Prostate gland (tissue), 2 donors: Measurements from ENCODE around the gene SNX32.
A peak's percentile ranks its signal among the peaks of the same experiment; 100 is the strongest.

Experiments
- POLR2A ChIP-seq: fragments of 450-650 bp; IDR thresholded peaks from one replicate; pipeline ENCODE4 v1.6.1; 2016; ENCODE audit warnings: antibody characterized with exemption, mild to moderate bottlenecking
- TF ChIP-seq, protein P1 (sequence below), 4 experiments: fragments of 200-600 bp in 2 of 4; fragments of 450-650 bp in 2 of 4; sonication (generic) in 2 of 4; IDR thresholded peaks; 1 replicate in 3 of 4; 2 replicates in 1 of 4; pipeline ENCODE4 v1.5.1; 2016 to 2019; ENCODE audit warnings: antibody characterized with exemption in 4 of 4, mild to moderate bottlenecking in 2 of 4, moderate library complexity in 2 of 4

DNA sequence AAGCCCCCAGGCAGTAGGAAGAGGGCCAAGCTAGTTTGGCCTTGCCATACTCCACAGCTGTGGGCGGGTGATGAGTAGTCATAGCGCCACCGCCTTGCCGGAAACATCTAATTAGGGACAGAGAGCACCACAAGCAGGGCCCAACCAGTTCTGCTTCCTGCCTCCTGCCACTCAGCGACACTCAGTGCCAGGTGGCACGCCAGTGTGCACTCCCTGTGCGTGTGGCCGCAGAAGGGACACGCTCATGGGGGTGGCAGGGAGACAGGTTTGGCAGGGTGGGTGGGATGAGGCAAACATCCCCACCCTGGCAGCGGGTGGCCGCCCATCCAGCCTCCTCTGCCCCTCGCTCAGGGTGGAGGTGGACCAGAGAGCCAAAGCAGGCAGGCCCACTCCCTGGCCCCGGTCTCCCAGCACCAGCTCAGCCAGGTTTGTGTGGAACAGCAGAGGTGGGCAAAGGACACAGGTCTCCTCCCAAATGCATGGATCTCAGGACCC is 42.0 kb upstream of the SNX32 start:
- TF ChIP-seq, protein P1, sequence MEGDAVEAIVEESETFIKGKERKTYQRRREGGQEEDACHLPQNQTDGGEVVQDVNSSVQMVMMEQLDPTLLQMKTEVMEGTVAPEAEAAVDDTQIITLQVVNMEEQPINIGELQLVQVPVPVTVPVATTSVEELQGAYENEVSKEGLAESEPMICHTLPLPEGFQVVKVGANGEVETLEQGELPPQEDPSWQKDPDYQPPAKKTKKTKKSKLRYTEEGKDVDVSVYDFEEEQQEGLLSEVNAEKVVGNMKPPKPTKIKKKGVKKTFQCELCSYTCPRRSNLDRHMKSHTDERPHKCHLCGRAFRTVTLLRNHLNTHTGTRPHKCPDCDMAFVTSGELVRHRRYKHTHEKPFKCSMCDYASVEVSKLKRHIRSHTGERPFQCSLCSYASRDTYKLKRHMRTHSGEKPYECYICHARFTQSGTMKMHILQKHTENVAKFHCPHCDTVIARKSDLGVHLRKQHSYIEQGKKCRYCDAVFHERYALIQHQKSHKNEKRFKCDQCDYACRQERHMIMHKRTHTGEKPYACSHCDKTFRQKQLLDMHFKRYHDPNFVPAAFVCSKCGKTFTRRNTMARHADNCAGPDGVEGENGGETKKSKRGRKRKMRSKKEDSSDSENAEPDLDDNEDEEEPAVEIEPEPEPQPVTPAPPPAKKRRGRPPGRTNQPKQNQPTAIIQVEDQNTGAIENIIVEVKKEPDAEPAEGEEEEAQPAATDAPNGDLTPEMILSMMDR (IDR thresholded peaks at IDR 0.05) = no peak
- TF ChIP-seq POLR2A = peak; percentile 57
